Measurements from ENCODE around the gene HTRA2. TPM values are rescaled to one million over a fixed set of nuclear protein-coding genes. Genes with fewer than 3 reads are reported as not detected.
"Not testable (repeated sequence)": the region's sequence is repeated elsewhere in the genome, so short reads cannot be mapped to it uniquely, and the experiment has no call there.

The HTRA2 gene
- 18.1 TPM for total RNA-seq

DNA sequence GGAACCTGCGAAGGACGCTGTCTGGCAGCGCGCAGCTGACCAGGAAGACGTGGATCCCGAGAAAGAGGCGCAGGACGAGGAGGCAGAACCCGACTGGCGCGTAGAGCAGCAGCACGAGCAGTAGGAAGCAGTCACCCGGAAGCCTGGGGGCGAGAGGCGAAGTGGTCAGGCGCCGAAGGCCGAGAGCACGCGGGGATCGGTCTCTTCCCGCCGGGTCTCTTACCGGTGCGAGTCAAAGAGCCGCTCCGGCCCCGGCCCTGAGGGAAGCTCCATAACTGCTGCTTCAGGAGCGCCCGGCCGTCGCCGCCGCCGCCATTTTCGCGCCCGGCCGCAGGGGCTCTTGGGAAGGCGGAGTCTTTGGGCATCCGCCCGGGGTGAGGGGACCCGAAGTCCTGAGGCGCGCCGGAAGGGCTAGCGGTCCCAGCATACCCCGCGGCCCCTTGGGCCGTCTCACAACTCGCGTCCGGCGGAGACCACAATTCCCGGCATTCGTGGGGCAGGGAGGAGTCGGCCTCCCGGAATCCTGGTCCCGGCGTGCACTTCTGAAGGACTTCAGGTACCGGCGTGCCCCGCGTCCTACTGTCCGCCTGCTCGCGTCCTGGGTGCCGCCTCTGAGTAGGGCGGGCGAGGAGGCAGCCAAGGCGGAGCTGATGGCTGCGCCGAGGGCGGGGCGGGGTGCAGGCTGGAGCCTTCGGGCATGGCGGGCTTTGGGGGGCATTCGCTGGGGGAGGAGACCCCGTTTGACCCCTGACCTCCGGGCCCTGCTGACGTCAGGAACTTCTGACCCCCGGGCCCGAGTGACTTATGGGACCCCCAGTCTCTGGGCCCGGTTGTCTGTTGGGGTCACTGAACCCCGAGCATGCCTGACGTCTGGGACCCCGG, at the start of gene HTRA2, which contains the start of gene AUP1:
Gene HTRA2 (plus strand): TSS at position 577 of the 882 bp plus-strand sequence. CDS start 74 bp downstream, at position 651.
Gene AUP1 (minus strand): TSS at position 350 of the 882 bp plus-strand sequence. CDS start 77 bp downstream, at position 273.
- DNase-seq: peak; percentile 96

- no peak for DNase-seq
Measured at GRCh38 chr2:74481431-74481830, 48.3 kb upstream of the HTRA2 start.

- DNase-seq: no peak
Measured at GRCh38 chr2:74481961-74482800, 47.6 kb upstream of the HTRA2 start.

GRCh38 chr2:74482801-74483674, 46.7 kb upstream of the HTRA2 start, which contains the start of the genes CCDC142 and TTC31:
TSS of gene CCDC142 (minus strand) at chr2:74482998. CDS start at chr2:74482837, 161 bp downstream.
TSS of gene TTC31 (plus strand) at chr2:74483081. CDS start at chr2:74483096, 15 bp downstream.
- DNase-seq: peak; percentile 96

- DNase-seq: not testable (repeated sequence)
Measured at GRCh38 chr2:74483675-74484164, 46.0 kb upstream of the HTRA2 start.

GRCh38 chr2:74486141-74486540, 43.6 kb upstream of the HTRA2 start:
- DNase-seq: no peak

DNA sequence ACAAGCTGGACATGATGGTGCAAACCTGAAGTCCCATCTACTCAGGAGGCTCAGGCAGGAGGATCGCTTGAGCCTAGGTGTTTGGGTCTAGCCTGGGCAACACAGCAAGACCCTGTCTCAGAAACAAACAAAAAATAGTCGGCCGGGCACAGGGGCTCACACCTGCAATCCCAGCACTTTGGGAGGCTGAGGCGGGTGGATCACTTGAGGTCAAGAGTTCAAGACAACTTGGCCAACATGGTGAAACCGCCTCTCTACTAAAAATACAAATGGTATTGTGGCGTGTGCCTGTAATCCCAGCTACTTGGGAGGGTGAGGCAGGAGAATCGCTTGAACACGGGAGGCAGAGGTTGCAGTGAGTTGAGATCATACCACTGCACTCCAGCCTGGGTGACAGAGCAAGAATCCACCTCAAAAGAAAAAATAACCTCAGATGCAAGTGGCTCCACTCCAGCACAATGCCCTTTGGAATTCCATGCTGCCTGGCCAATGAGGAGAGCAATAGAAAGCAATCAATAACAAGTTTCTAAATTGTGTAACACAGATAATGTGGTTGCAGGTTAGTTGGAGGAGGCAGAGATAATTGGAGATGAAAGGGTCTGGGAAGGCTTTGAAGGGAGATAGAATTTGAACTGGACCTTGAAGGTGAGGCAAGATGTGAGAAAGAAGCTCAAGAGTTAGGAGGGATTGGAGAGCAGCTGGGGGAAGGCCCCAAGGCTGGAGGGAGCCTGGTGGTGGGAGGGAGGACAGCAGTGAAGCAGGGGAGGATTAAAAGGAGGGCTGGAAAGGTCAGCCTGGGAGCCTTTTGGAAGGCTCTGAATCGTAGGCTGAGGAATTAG, 40.9 kb upstream of the HTRA2 start:
- DNase-seq: no peak

DNA sequence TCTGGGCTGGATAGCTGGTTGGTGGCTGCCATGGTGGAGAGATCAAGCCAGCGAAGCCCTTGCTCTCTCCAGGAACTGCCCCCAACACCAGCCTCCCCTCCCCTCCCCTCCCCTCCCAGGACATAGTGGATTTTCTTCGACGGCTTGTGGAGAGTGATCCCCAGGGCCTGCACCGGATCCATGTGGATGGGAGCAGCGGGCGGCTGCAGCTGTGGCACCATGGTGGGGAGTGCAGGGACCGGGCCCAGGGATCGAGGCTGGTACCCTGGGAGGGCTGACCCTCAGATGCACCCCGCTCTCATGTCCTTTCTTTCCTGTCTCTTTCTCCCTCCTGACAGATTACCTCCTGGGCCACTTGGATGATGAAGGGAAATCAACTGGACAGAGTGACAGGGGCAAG, 39.8 kb upstream of the HTRA2 start:
- no peak for DNase-seq

GRCh38 chr2:74491648-74492544, 37.8 kb upstream of the HTRA2 start:
- DNase-seq: no peak

- DNase-seq: no peak
Measured at GRCh38 chr2:74493546-74493945, 36.2 kb upstream of the HTRA2 start.

DNA sequence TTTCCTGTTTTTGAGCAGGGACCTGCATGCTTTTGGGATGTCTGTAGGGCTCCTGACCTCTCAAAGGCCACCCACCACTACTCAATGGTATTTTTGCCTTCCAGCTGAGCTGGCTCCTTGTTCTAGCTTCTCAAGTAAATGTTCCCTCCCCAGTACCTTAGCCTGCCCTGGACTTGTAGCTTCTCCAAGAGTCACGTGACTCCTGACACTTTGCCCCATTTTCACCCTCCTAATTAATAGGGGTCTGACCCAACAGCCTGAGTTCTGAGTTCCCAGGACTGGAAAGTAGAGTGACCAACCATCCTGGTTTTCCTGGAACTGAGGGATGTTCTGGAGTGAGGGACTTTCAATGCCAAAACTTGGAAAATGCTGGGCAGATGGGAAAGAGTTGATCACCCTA, 34.3 kb upstream of the HTRA2 start:
- DNase-seq: no peak

- no peak for DNase-seq
Measured at GRCh38 chr2:74496997-74497776, 32.5 kb upstream of the HTRA2 start.

GRCh38 chr2:74497777-74498499, 31.8 kb upstream of the HTRA2 start:
- DNase-seq: no peak

DNA sequence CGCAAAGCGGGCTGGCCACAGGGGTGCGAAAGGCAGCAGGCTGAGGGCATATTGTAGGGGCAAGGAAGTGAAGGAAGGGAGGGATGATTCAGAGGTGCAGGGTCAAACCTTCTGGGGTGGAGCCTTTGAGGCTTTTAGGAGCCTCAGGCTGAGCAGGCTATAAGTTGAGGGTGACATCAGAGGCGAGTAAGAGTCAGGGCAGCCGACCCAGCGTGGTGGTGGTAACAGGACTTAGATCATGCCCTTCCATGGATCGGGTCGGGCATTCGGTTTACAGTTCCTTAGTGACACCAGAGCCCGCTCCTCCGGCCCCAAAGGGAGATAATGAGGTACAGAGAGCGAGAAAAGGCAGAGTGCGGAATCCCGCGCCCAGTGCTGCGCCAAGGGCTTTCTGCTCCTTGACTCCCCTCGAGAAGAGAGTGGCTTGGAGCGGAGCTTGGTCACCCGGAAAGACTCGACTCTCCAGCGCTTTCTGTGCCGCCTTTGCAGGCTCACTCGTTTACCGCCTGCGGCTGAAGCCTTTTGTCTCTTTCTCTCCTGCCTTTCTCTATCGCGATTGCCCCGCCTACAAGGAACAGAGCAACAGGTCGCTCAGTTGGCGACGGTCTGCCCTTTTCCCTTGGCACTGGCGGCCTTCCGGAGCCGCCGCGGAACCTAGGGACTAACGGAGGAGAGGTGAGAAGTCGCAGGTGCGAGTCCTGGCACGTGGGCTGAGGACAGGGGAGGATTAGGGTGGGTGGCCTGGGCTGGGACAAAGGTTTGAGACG, 31.1 kb upstream of the HTRA2 start:
- no peak for DNase-seq

GRCh38 chr2:74499267-74499939, 30.3 kb upstream of the HTRA2 start, which contains the start of gene LBX2:
TSS of gene LBX2 (minus strand) at chr2:74499603. CDS start at chr2:74499537, 66 bp downstream.
- no peak for DNase-seq

DNA sequence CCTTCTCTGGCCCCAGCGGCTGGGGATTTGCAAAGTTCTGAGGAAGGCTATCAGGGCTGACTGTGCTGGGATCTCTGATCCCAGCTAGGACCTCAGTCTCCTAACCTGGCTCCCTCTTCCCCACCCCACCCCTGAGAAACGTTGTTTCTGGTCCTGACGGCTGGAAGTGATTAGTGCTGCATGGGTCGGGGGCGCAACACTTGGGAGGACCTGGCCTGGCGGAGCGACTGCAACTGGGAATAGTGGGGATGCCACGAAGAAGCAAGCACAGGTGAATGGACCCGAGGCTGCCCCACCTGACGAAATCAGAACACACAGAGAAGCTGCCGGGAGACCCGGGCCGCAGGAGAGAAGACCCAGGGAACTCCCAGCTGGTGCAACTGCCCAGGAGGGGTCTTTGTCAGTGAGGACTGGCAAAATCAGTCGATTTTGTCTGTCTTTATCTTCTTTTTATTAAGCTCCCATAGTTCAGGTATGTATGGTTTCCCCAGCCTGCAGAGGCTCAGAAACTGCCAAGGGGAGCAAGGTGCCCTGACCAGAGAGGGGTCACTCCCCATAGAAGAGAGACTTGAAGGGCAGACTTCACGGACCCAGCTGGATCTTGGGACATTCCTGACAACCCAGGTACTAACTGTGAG, 29.7 kb upstream of the HTRA2 start:
- no peak for DNase-seq

Measured in skin of body (tissue), 2 donors.